GM19023 (cell line): ENCODE data around the gene TXNRD2.
A peak's percentile ranks its signal among the peaks of the same experiment; 100 is the strongest.

Experiments
- ATAC-seq: cut with Tn5 transposase; IDR thresholded peaks from one replicate; pipeline ENCODE4 v1.9.1; 2021; ENCODE audit warnings: mild to moderate bottlenecking, moderate library complexity; ENCODE audit not compliant: unreplicated experiment

Gene TXNRD2

DNA sequence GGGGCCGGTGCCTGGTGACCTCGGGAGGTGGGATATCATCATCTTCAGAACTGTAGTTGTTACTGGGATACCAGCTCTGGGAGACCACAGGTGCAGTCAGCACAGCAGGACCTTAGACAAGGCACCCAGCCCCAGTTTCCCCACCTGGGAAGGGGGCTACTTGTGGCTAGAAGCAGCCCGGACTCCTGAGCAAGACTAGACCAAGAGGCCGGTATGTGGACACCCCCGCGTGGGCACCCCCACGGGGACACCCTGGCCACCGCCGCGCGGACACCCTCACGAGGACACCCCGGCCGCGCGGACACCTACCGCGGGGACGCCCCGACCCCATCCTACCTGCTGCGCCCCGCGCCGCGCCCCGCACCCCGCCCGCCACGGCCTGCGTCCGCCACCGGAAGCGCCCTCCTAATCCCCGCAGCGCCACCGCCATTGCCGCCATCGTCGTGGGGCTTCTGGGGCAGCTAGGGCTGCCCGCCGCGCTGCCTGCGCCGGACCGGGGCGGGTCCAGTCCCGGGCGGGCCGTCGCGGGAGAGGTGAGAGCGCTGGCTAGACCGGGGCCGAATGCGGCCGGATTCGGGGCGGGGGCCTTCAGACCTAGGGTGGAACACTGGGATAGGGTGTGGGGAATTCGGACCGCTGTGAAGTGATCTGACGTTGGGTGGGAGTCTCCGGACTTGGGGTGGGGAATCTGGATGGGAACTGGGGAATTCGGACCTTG, at the start of gene TXNRD2, which contains the start of gene COMT:
TXNRD2 (minus strand) TSS at position 454 of the 718 bp plus-strand sequence; CDS start at position 439, 15 bp downstream.
COMT (plus strand) TSS at position 408 of the 718 bp plus-strand sequence. CDS start 20,755 bp downstream, outside the sequence.
- peak; percentile 62 for ATAC-seq

DNA sequence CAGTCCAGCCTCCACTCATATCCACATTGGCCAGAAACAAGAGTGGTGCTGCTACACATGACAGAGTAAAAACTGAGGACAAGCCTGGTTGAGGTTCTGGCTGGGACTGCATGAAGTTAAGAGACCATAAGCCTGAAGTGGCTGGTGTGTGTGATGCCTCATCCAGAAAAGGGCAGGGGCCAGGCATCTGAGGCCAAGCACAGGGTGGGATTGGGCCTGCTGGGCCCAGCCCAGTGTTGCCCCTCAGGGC, 49.7 kb upstream of the TXNRD2 start:
- ATAC-seq = no peak

DNA sequence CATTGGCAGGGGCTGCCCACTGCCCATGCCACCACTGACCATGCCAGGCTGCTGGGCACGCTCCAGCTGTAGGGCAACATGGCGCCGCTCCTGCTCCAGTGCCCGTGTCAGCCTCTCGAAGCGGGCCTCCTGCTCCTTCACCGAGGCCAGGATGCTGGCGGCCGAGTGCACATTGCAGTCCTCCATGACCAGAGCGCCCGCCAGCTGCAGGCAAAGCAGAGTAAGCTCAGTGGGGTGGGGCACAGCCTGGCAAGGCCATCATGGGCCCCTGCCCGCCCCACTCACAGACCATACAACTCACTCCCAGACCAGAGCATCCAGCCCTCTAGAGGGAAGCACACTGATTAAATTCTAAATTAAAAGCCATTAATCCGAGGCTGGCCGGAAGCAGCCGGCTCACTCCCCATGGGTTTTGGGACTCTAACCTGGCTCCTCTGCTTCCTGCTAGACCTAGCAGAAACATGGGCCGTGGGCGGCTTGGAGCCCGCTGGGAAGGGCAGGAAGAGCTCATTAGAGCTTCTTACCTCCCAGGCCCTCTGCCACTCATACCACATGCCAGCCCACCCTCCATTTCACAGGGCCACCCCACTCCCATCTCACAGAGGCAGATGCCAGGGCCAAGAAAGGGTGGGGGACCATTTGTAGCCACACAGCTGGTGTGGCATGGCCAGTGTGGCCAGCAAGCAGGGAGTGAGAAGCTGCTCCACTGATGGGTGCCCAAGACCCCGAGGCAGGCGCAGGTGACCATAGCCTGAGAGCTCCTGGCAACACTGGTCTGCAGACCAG, 49.2 kb upstream of the TXNRD2 start:
- no peak for ATAC-seq

DNA sequence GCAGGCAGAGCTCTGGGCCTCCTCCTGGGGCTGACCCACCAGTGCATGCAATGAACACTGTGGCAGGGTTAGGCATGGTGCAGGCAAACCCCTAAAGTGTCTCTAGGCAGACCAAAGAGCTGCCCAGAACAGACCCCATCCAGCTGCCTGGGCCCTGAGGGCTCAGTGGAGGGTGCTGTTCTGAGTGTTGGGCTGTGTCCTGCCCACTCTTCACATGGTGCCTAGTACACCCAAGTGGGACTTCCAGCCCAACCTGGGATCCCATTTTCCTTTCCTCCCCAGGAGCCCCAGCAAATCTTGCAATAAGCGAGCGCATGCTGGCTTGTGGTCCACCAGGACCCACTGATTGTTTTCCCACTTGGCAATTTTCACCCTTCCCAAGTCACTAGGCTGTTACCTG, 48.6 kb upstream of the TXNRD2 start:
- no peak for ATAC-seq

DNA sequence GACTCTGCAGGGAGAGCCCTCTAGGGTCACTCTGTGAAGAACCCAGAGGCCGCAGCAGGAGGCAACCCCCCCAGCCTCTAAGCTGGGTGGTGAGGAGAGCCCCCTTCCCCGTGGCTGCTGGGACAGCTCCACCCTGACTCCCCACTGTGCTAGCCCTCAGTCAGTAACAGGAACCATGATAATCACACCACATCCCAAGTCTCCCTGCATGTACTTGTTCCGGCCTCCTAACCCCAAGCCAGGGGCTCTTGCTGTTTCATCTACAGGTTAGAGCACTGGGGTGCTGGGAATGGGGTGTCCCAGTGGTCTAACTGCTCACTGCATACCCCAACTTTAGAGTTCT, 48.1 kb upstream of the TXNRD2 start:
- no peak for ATAC-seq

DNA sequence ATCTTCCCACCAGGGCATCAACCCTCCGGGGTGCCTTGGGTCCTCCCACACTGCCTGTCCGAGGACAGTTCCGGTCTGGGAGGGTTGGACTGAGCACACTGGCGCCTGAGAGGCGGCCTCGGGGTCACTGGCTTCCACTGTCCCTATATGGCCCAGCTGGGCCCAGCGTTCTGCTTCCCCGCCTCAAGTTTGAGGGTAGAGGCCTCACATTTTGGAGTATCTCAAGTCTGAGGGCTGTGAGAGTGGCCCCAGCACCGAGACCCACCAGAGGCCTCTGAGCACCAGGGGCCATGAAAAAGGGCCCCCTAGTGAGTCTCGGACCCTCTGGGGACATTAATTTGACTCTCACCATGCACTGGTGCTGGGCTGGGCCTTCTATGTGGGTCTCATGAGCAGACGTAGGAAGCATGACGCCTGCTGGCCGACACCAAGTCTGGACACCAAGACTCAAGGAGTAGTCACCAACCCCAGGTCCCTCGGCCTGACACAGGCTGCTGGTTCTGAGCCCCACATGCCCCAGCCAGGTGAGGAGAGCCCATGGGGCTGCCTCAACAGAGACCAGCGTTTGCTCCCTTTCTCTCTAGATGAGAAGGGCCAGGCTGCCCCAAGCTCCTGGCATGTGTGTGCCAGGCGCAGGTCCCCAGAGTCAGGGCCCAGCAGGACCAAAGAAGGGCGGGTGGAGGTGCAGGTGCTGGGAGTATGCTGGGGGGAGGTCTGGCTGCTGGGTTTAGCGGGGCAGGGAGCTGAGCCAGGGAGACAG, 47.5 kb upstream of the TXNRD2 start:
- no peak for ATAC-seq

DNA sequence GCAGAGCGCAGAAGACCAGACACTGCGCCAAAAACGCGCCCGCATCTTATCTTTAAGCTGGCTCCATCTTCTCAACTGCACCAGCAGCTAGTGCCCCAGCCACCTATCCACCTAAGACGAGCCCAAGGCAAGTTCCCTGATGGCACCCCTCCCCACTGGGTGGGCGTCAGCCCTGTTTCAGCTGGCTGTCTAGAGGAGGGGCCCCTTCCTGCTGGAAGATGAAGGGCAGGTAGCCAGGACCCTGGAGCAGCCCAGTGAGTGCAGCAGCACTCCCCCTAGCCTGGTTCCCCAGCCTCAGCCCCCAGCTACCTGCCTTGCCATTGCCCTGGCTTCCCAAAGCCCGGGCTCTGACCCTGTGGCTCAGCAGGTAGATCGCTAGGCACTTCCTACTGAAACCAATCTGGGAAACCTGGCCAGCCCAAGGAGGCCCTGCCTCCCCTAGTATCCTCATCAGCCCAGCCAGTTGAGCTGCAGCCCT, 46.8 kb upstream of the TXNRD2 start:
- ATAC-seq = no peak

DNA sequence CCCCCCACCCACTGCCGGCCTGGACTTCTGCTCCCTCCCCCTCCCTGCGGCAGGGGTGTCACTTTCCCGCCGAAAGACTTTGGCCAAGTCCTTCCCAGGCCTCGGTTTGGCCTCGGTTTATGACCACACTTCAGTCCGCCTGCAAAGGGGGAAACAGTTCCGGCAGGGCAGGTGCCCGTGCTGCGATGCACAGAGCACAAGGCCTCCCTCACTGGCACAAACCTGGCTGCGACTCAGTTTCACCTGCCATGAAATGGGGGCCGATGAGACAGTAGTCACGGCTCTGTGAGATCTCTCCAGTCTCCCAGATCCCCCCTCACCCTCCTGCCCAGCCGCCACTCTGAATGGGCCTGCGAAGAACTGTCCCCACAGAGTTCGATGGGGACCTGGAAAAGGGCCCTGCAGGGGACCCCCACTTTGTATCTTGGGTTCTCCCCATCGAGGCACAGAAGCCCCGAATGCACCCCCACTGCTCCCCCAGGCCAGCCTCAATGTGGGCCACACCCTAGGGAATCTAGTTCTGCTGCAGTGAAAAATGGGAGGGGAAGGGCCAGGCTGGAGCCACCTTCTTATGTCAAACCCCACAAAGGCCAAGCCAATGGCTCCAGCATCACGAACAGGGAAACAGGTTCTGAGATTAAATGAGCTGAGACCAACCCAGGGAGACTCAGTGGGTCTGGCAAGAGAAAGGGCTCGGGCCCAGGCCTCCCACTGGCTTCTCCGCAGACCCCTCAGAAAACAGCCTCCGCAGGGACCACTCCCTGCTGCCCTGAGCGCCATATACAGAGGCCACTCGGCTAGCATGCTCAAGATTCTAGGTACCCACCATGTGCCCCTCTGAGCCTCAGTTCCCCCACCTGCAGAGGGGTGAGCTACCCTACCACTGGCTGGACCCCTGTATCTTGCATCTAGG, 46.0 kb upstream of the TXNRD2 start:
- ATAC-seq = no peak

DNA sequence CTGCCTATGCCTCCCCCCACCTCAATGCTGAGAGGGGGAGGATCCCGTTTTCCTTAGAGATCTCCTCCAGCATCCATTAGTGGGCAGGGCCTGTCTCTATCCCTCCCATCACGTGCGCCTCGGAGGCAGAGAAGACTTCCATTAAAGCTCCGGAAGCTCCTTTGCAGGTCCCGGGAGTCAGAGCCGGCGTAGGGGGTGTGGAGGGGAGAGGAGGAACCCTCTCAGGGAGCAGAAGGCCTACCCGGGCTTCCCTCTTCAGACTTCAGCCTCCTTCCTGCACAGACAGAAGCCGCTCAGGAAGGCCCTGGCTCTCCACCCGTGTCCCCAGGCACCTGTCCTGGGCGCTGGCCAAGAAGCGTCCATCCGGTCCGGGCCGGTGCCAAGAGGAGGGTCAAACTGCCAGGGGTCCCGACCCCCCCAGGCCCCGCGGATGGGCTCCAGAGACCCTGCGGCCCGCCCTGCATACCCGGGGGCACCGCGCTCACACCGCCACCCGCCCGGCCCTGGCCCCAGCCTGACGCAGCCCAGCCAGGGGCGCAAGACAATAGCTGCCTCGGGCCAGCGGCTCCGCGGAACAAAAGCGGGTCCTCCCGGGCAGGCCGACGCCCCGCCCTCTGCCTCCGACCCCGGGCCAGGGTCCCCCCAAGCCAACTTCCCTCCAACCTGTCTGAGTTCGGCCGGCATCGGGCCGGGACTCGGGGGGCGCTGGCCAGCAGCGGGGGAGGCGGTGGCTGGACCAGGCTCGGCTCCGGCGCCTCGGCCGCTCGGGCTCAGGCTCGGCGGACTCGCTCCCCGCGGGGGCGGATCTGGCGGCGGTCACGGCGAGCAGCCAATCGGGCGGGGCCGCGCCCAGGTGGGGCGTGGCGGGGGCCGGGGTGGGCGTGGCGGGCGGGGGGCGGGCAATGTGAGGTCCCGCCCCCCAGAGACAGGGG, 45.1 kb upstream of the TXNRD2 start:
- ATAC-seq = peak; percentile 62

DNA sequence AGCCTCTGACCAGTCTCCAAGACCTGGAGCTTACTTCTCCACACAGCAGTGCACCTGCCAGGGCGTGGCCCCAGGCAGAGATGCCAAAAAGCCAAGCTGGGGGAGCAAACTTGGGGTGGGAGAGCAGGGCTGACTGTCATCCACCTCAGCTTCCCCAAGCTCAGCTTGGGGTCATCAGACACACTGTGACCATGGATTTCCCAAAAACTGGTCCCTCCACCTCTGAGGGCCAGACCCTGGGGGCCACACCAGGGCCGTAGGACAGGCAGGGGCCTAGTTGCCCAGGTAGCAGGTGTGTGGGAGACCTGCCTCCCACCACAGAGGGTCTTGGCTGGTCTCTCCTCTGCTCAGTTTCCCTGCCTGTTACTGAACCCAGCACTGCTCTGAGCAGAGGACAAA, 44.4 kb upstream of the TXNRD2 start:
- no peak for ATAC-seq

DNA sequence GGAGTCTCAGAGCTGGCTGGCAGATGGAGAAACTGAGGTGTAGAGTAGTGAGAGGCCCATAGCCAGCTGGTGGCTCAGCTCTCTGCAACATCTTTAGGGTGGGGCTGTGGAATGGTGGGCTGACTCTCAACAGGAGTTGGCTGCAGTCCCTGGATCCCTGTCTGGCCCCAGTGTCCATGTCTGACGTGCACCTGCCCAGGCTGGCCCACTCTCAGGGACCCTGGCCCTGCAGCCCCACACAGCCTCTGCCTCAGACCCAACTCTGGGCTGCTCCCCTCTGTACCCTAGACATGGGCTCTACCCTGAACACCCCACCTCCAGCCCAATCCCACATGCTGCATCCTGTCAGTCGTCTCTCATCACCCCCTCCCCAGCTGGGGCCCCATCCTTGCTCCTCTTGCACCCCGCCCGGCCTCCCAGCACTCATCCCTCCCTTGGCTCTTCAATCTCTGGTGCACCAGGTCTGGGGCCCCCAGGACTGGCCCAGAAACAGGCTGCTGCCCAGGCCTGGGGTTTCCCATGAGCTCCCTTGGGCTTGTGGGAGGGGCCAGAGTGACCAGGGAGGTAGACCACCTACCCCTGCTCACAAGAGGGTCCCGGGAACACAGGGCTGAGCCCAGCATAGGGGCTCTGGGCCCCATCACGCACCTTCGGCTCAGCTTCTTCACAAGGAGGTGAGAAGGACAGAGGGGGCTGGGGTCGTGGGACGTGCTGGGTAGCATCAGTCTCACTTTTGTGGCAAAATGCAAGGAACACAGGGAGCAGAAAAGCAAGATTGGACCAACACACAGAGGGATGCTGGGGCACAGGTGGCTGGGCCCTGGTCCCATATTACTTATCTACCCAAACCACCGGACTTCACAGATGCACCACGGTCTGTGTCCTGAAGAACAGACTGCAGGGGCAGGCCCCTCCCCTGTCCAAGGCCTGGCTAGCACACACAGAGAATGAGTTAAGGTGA, 43.5 kb upstream of the TXNRD2 start:
- no peak for ATAC-seq

DNA sequence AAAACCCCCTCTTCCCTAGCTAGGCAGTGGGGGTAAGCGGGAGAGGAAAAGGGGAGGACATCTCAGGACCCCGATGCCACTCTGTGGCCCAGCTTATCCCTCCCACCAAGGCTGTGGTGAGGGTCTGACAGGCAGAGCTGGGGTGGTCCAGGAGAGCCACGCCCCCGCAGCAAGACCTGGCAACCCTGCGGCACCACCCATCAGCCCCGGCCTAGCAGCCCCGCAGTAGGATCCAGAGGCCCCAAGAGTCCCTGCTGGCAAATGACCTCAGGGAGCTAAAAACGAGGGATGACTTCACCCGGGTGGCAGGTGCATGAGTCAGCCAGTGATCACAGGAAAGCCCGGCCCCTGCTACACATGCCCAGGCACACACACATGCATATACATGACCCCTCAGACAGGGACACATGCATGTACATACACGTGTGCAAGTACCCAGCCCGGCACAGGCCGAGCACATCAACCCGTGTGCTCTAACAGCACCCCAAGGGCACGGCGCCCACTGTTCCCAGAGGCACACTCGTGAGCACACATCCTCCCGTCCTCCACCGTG, 42.7 kb upstream of the TXNRD2 start:
- ATAC-seq = no peak

DNA sequence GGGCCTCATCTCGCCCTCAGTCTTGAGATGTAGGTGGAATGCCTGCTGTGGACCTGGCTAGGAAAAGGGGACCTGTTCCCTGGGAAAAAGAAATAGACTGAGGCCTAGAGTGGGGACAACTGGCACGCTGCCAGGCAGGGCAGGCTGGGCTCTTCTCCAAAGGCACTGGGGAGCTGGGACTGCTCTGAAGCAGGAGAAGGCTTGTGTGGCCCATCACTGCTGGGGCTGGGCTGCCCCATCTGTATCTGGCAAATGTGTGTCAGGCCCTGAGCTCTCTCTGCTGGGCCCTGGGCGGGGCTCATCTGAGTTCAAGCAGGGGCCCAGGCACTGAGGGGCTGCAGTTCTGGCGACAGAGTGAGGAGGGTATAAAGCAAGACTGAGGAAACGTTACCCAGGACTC, 42.1 kb upstream of the TXNRD2 start:
- ATAC-seq = no peak

DNA sequence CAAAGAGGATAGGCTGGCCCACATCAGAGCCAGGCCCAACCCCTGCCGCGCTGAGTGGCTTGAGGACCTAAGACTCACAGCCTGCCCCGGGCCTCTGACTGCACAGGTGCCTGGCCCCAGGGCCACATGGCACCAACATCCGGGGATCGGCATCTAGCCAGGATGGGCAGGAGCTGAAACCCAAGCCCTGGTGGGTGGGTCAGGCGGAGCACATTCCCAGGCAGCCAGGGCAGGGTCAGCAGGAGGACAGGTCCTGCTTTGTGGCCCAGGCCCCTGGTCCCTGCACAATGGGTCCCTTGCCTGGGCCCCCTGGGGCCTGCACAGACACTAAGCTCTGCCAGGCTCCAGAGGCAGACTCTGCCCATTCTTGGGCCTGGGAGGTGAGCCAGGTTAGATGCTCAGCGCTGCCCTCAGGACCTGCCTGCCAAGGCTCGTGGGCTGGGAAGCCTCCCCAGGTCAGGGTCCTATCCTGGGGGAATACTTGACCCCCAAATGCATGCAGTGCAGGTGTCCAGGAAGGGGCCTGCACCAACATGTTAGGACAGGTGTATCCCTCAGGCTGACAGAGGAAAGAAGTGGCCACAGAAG, 41.5 kb upstream of the TXNRD2 start:
- ATAC-seq = no peak

DNA sequence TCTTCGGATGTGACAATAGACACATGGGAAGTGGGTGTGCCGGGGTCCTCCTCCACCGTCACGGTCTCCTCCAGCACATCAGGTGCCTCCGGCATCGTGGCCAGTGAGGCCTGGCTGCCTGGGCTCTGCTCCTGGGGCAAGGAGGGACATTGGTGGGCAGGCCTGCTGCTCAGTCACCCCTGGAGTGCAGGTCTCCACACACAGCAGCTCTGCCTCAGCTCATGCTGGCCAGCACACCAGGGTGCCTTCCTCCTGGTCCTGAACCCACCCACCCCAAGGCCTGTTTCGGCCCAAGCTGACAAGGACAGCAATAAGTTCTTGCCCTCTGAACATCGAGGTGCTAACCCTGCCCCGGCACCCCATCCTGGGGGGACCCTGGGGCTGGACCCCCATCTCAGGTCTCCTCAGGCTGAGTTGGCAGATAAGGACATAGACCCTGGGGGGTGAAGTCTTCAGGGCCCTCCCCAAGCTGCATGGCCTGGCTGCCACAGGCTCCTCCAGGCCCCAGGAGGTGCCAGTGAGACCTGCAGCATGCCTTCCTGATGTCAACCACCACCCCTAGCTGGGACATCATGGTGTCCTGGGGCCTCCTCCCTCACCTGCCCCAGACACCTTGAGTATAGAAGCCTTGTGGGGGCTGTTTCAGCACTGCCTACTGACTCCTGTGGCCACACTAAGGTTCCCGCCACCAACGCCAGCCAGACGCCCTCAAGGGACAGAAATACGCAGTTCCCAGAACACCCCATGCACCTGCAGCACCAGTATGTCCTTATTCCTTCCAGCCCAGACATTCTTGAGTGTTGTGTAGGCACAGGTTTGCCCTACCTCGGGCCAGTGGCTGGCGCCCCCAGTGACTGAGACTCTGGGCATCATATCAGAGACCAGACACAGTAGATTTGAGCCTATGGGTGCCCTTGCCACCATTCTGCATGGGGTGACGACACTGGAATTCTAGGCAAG, 40.6 kb upstream of the TXNRD2 start:
- ATAC-seq = no peak

DNA sequence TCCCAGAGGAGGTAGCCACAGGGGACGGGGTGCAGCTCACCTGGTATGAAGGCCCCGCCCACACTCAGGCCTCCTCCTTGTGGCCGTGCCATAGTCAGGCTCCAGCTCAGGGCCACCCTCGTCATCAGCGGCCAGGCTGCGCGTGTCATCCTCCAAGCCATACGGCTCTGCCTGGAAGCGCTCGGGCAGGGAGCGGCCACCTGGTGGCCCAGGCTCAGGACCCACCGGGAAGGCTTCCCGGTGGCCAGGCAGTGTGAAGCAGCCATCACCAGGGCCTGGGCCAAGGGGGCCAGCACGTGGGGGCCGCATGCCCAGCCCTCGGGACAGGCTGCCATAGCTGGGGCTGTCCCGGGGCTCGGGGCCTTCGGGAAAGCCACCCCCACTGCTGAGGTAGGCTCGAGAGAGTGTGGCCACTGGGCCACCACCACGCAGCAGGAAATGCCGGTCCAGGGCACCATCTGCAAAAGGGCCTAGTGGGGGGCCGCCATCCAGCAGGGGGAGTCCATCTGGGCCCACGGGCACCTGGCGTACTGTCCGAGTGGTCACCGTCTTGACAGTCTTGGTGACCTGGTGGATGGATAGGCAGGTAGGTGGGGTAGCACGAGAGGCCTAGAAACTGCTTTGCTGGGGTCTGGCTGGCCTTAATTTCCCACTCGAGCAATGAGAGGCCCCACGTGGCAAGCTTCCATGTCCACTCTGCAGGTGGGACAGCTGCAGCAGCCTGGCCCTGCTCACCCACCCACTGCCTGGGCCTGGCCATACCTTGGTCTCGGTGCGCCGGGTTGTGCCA, 39.7 kb upstream of the TXNRD2 start:
- ATAC-seq = no peak
